ENCODE results near the gene MBD5. TPM values are rescaled to one million over a fixed set of nuclear protein-coding genes. Genes with fewer than 3 reads are reported as not detected.
A peak's percentile ranks its signal among the peaks of the same experiment; 100 is the strongest.

MBD5 gene
- total RNA-seq, 1 donor from 2014 or later: 15.0 TPM

DNA sequence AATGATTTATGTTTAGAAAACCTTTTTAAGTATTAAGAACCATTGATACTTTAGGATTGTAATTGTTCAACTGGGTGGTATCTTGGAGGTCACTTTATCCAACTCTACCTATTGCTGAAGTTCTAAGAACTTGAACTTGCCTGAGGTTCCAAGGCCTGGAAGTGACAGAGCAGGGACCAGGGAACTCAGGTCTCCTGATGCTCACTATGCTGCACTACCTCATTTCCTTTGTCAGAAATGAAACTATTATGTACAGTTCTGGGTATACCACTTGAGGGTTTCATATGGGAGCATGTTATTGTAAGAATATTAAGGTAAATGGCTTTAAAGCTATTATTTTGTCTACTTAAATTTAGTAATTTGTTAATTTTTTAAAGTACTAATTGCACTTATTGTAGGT is 3.0 kb downstream of the MBD5 start:
- peak overlapping the region; percentile 0 for H3K4me3 ChIP-seq (ENCODE audit: low read depth, low read length)

GRCh38 chr2:148026573-148026972 is 5.7 kb downstream of the MBD5 start:
- TF ChIP-seq CTCF (conservative IDR thresholded peaks at IDR 0.05; ENCODE audit: low read depth, low read length): no peak
- H3K4me3 ChIP-seq (ENCODE audit: low read depth, low read length): no peak overlapping the region
- no peak for DNase-seq (ENCODE audit: low read depth)

More for the DNA sequence above, 3.0 kb downstream of the MBD5 start:
- no peak for TF ChIP-seq CTCF (conservative IDR thresholded peaks at IDR 0.05; ENCODE audit: low read depth, low read length)
- no peak for DNase-seq (ENCODE audit: low read depth)

GRCh38 chr2:148027822-148028221 is 6.9 kb downstream of the MBD5 start:
- no peak for DNase-seq (ENCODE audit: low read depth)
- H3K4me3 ChIP-seq (ENCODE audit: low read depth, low read length): no peak overlapping the region
- TF ChIP-seq CTCF (conservative IDR thresholded peaks at IDR 0.05; ENCODE audit: low read depth, low read length): no peak

DNA sequence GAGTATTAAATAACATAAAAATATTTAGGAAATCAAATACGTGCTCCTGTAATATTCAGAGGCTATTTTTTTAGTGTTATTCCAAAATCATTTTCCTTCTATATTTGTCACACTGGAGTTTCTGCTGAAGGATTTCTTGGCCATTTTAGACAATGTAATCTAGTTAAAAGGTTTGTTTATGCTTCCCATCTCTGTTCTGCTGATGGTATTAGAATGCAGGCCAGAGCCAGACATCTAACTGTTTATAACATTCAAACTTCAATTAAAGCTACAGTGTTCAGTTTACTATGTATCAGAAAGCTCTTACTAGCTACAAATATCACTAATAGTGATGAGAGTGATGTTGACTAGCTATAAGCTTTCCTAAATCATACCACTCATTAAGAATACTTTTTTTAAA is 7.9 kb downstream of the MBD5 start:
- TF ChIP-seq CTCF (conservative IDR thresholded peaks at IDR 0.05; ENCODE audit: low read depth, low read length): no peak
- H3K4me3 ChIP-seq (ENCODE audit: low read depth, low read length): no peak overlapping the region
- no peak for DNase-seq (ENCODE audit: low read depth)

- H3K4me3 ChIP-seq (ENCODE audit: low read depth, low read length): no peak overlapping the region
- no peak for DNase-seq (ENCODE audit: low read depth)
- no peak for TF ChIP-seq CTCF (conservative IDR thresholded peaks at IDR 0.05; ENCODE audit: low read depth, low read length)
These were observed 10.3 kb downstream of the MBD5 start for GRCh38 chr2:148031152-148031551.

DNA sequence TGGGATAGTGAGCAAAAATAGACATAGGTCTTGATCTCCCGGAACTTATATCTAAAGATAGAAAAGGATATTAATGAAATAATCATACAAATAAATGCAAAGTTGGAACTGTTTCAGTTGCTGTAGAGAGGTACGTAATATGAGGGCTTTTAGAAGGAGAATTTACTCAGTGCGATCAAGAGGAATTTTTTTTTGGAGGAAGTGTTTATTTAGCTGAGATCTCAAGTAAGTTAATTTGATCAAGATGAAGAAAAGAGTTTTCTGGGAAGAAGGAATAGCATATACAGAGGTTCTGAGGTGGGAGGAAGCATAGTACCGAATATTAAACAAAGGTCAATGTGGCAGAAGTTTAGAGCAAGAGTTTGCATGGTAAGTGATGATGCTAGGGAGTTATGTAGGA is 11.3 kb downstream of the MBD5 start:
- DNase-seq (ENCODE audit: low read depth): no peak

More for the DNA sequence above, 11.3 kb downstream of the MBD5 start:
- no peak for TF ChIP-seq CTCF (conservative IDR thresholded peaks at IDR 0.05; ENCODE audit: low read depth, low read length)
- no peak overlapping the region for H3K4me3 ChIP-seq (ENCODE audit: low read depth, low read length)
